GM23338 (cell line): ENCODE results near the gene ACP5. TPM values are rescaled to one million over a fixed set of nuclear protein-coding genes. Genes with fewer than 3 reads are reported as not detected.

Experiments used
- ATAC-seq: fragments of 200-7000 bp; cut with Tn5 transposase; 3 replicates; pipeline ENCODE4 v1.9.1; 2020
- DNase-seq: peaks from one replicate; pipeline ENCODE4 v3.0.0-alpha.2; 2015; ENCODE audit warnings: low spot score
- H2AFZ ChIP-seq: fragments of 200-600 bp; sonication (generic); 2 replicates; pipeline ENCODE4 v1.8.0; 2016; ENCODE audit warnings: antibody characterized with exemption, mild to moderate bottlenecking, moderate library complexity
- H3F3A ChIP-seq: fragments of 200-600 bp; sonication (generic); replicated peaks from 2 replicates; pipeline ENCODE4 v1.8.0; 2017; ENCODE audit warnings: antibody characterized with exemption, mixed run types, low read depth
- H3K27ac ChIP-seq: fragments of 200-600 bp; sonication (generic); 2 replicates; pipeline ENCODE4 v1.6.1; 2016; ENCODE audit warnings: low read depth
- H3K27me3 ChIP-seq: fragments of 200-600 bp; sonication (generic); 2 replicates; pipeline ENCODE4 v1.8.0; 2016; ENCODE audit warnings: mild to moderate bottlenecking, mixed run types, moderate library complexity; ENCODE audit not compliant: insufficient read depth
- H3K36me3 ChIP-seq: fragments of 200-600 bp; sonication (generic); 2 replicates; pipeline ENCODE4 v1.8.0; 2016; ENCODE audit warnings: mild to moderate bottlenecking; ENCODE audit not compliant: insufficient read depth
- H3K4me1 ChIP-seq: fragments of 200-600 bp; sonication (generic); 2 replicates; pipeline ENCODE4 v1.8.0; 2016; ENCODE audit warnings: mild to moderate bottlenecking, moderate library complexity; ENCODE audit not compliant: insufficient read depth
- H3K4me2 ChIP-seq: fragments of 200-600 bp; sonication (generic); 2 replicates; pipeline ENCODE4 v1.7.1; 2017; ENCODE audit warnings: mixed run types
- H3K4me3 ChIP-seq: fragments of 200-600 bp; sonication (generic); 2 replicates; pipeline ENCODE4 v1.6.1; 2016; ENCODE audit warnings: mixed run types
- H3K79me2 ChIP-seq: fragments of 200-600 bp; sonication (generic); replicated peaks from 2 replicates; pipeline ENCODE4 v1.8.0; 2017; ENCODE audit warnings: mild to moderate bottlenecking; ENCODE audit not compliant: insufficient read depth
- H3K9me2 ChIP-seq: fragments of 200-600 bp; sonication (generic); 2 replicates; pipeline ENCODE4 v1.8.0; 2017; ENCODE audit not compliant: insufficient read depth
- H4K20me1 ChIP-seq: fragments of 200-600 bp; sonication (generic); replicated peaks from 2 replicates; pipeline ENCODE4 v1.8.0; 2017; ENCODE audit warnings: mild to moderate bottlenecking; ENCODE audit not compliant: insufficient read depth
- H3K27ac Mint-ChIP-seq: 2 replicates; pipeline ENCODE4 v1.8.0; 2020; ENCODE audit warnings: inconsistent platforms, mild to moderate bottlenecking, moderate library complexity, mixed read lengths
- H3K27me3 Mint-ChIP-seq: 3 replicates; pipeline ENCODE4 v1.8.0; 2022; ENCODE audit warnings: low read depth, mild to moderate bottlenecking, moderate library complexity, mixed read lengths, inconsistent platforms; ENCODE audit not compliant: insufficient read depth, poor library complexity
- H3K36me3 Mint-ChIP-seq: 3 replicates; pipeline ENCODE4 v1.8.0; 2021; ENCODE audit warnings: low read depth, mild to moderate bottlenecking, inconsistent platforms, moderate library complexity, mixed read lengths
- H3K4me1 Mint-ChIP-seq: 3 replicates; pipeline ENCODE4 v1.8.0; 2020; ENCODE audit warnings: mild to moderate bottlenecking, inconsistent platforms, mixed read lengths
- H3K4me3 Mint-ChIP-seq: 3 replicates; pipeline ENCODE4 v1.8.0; 2021; ENCODE audit warnings: moderate library complexity, mild to moderate bottlenecking, inconsistent platforms, mixed read lengths
- H3K9me3 Mint-ChIP-seq: 3 replicates; pipeline ENCODE4 v1.8.0; 2020; ENCODE audit warnings: moderate library complexity, mild to moderate bottlenecking, inconsistent platforms, mixed read lengths
- EZH2 ChIP-seq: fragments of 200-600 bp; sonication (generic); IDR thresholded peaks from one replicate; pipeline ENCODE4 v1.8.0; 2017; ENCODE audit warnings: antibody characterized with exemption, mild to moderate bottlenecking, low read depth; ENCODE audit not compliant: unreplicated experiment
- POLR2AphosphoS5 ChIP-seq: IDR thresholded peaks from 2 replicates; pipeline ENCODE4 v1.6.1; 2016; ENCODE audit warnings: antibody characterized with exemption, low read depth
- ZNF462 ChIP-seq: fragments of 250-450 bp; sonication (Bioruptor Pico); IDR thresholded peaks from 2 replicates; pipeline ENCODE4 v1.5.0; 2020; ENCODE audit warnings: mild to moderate bottlenecking, moderate library complexity
- polyA plus RNA-seq: library from polyadenylated mRNA; unstranded; fragments of >200 nt; fragmentation: Nextera tagmentation; extraction: Ambion mirVana; gene quantifications from 2 replicates; pipeline ENCODE4 v1.2.1, GENCODE V29; 2016
- total RNA-seq: library from RNA; depleted of rRNA; stranded (reverse); fragments of >200 nt; shearing (Covaris generic); gene quantifications from 2 replicates; pipeline ENCODE4 v1.2.3, GENCODE V29; 2014
- TF ChIP-seq, protein P1 (sequence below), 2 experiments: fragments of 200-600 bp in 1 of 2; sonication (generic) in 1 of 2; conservative IDR thresholded peaks; 2 replicates each; pipeline versions ENCODE4 v1.5.1 to v1.6.1; 2016 to 2017; ENCODE audit warnings: antibody characterized with exemption in 2 of 2, low read depth in 2 of 2, mild to moderate bottlenecking in 2 of 2, moderate library complexity in 1 of 2

Gene ACP5
- total and polyA plus RNA-seq, 2 experiments from 2014 or later, result 6.7 to 12.8 TPM

GRCh38 chr19:11560404-11561051, 16.9 kb downstream of the ACP5 start:
- peak overlapping the region; percentile 98; the same call in 1 of the 2 replicates for H3K4me3 ChIP-seq
- peak overlapping the region; percentile 63 for H3K4me3 Mint-ChIP-seq
- no peak overlapping the region for H3K4me2 ChIP-seq

DNA sequence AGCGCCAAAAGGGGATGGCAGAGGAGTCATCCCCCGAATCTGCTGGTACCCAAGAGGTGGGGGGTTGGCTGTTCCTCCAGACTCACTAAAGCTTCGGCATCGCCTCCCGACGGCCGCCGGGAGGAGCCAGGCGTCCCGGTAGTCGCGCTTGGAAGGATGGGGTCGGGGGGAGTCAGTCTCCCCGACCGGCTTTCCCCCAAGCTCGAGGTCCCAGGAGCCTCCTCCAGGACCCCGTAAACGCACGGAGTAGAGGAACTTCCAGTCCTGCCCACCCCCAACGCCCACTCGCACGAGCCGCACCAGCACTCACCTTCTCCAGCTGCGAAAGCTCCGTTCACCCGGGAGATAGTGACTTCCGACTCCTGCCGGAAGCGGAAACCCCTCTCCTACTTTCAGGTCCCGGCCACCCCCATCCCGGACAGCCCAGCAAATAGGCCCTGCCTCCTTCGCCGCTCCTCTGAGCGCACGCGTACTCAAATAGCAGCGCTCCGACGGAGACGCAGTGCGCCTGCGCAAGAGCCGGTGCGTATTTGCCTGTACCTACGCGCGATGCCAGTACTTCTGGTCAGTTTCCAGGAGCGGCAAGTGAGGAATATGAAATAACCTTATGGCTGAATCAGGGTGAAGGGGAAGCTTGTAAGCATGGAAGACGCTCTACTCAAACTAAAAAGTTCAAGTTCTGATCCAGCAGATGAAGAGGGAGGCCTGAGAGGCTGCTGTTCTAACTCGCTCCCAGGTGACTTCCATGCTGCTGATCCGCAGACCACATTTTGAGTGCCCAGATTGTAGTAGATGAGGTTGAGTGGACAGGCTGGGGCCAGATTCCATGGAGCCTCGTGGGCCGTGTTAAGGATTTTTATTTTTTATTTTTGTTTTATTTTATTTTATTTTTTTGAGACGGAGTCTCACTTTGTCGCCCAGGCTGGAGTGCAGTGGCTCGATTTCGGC, 18.3 kb downstream of the ACP5 start, which contains the start of gene ELOF1:
TSS of gene ELOF1 (minus strand) at position 350 of the 948 bp plus-strand sequence. CDS start 4,883 bp downstream, outside the sequence.
- H3K9me2 ChIP-seq, result no peaks in the 10 kb centered on the region
- peak within 1 kb of the TSS; percentile 98 for H3K4me3 ChIP-seq
- H4K20me1 ChIP-seq, result peaks cover 14% of the 10 kb centered on the region
- H3F3A ChIP-seq, result no peaks in the 10 kb centered on the region
- peak; percentile 100 for DNase-seq
- peak within 1 kb of the TSS; percentile 56 for H2AFZ ChIP-seq
- Mint-ChIP-seq H3K4me3 (peak within 1 kb of the TSS; percentile 95), H3K27me3 (peaks cover 7% of the 10 kb centered on the region), H3K4me1 (peaks cover 8% of the 10 kb centered on the region), H3K27ac (peak within 1 kb of the TSS; percentile 96), H3K36me3 (peaks cover 13% of the 10 kb centered on the region), H3K9me3 (no peaks in the 10 kb centered on the region; the same call in 2 of the 3 replicates)
- peaks cover 36% of the 10 kb centered on the region for H3K79me2 ChIP-seq
- no peaks in the 10 kb centered on the region for H3K27me3 ChIP-seq
- peak within 1 kb of the TSS; percentile 96 for H3K4me2 ChIP-seq
- H3K27ac ChIP-seq, result 0 out of 2 replicates have a peak within 1 kb of the TSS, but pooled peaks have one; percentile 64
- peak; percentile 97 for TF ChIP-seq POLR2AphosphoS5
- TF ChIP-seq, protein P1, sequence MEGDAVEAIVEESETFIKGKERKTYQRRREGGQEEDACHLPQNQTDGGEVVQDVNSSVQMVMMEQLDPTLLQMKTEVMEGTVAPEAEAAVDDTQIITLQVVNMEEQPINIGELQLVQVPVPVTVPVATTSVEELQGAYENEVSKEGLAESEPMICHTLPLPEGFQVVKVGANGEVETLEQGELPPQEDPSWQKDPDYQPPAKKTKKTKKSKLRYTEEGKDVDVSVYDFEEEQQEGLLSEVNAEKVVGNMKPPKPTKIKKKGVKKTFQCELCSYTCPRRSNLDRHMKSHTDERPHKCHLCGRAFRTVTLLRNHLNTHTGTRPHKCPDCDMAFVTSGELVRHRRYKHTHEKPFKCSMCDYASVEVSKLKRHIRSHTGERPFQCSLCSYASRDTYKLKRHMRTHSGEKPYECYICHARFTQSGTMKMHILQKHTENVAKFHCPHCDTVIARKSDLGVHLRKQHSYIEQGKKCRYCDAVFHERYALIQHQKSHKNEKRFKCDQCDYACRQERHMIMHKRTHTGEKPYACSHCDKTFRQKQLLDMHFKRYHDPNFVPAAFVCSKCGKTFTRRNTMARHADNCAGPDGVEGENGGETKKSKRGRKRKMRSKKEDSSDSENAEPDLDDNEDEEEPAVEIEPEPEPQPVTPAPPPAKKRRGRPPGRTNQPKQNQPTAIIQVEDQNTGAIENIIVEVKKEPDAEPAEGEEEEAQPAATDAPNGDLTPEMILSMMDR (conservative IDR thresholded peaks at IDR 0.05; ENCODE audit: low read depth in 2 of 2), result 0 out of 4 replicates have a peak, but pooled peaks have one; percentile 10 to 14
- no peak for TF ChIP-seq ZNF462
- ATAC-seq, result peak; percentile 97
- H3K4me1 ChIP-seq, result peaks cover 7% of the 10 kb centered on the region; the same call in 1 of the 2 replicates
- no peaks in the 10 kb centered on the region; the same call in 1 of the 2 replicates for H3K36me3 ChIP-seq

More at GRCh38 chr19:11560404-11561051, 16.9 kb downstream of the ACP5 start:
- no peaks in the 10 kb centered on the region for H3F3A ChIP-seq
- no peaks in the 10 kb centered on the region for H3K36me3 ChIP-seq
- Mint-ChIP-seq H3K27me3 (peaks cover 7% of the 10 kb centered on the region), H3K36me3 (peaks cover 8% of the 10 kb centered on the region), H3K27ac (no peak overlapping the region; the same call in 1 of the 2 replicates), H3K9me3 (no peaks in the 10 kb centered on the region; the same call in 2 of the 3 replicates), H3K4me1 (peaks cover 8% of the 10 kb centered on the region)
- TF ChIP-seq, protein P1 (conservative IDR thresholded peaks at IDR 0.05; ENCODE audit: low read depth in 2 of 2), result peak; percentile 87 to 88
- no peak for TF ChIP-seq EZH2
- peaks cover 7% of the 10 kb centered on the region; the same call in 1 of the 2 replicates for H3K4me1 ChIP-seq
- H4K20me1 ChIP-seq, result peaks cover 14% of the 10 kb centered on the region
- DNase-seq, result peak; percentile 95
- H3K27ac ChIP-seq, result no peak overlapping the region
- H3K79me2 ChIP-seq, result peaks cover 32% of the 10 kb centered on the region
- no peaks in the 10 kb centered on the region for H3K27me3 ChIP-seq
- no peak overlapping the region for H2AFZ ChIP-seq
- peak; percentile 72 for ATAC-seq
- no peaks in the 10 kb centered on the region for H3K9me2 ChIP-seq
